SK-N-SH (cell line): ENCODE data around the gene PRR16. TPM values are rescaled to one million over a fixed set of nuclear protein-coding genes. Genes with fewer than 3 reads are reported as not detected.

Experiments
- CTCF ChIA-PET: fragments of 300-600, 350-600 bp; formaldehyde crosslinking; extraction: SDS; loops from one replicate; lab custom pipeline; 2021; lab: Yijun Ruan, JAX
- POLR2A ChIA-PET: fragments of 350-600 bp; sonication (Branson Sonifier 250); formaldehyde crosslinking; extraction: SDS; loops from one replicate; lab custom pipeline; 2020; ENCODE audit warnings: antibody characterized with exemption, inconsistent platforms; lab: Yijun Ruan, JAX
- DNase-seq: peaks from one replicate; pipeline ENCODE4 v3.0.0; 2012
- H2AFZ ChIP-seq: fragments of 200-600 bp; sonication (generic); 2 replicates; pipeline ENCODE4 v1.8.1; 2016; ENCODE audit warnings: antibody characterized with exemption, mild to moderate bottlenecking, low read depth
- H3F3A ChIP-seq: fragments of 200-600 bp; sonication (generic); replicated peaks from 2 replicates; pipeline ENCODE3; 2016; ENCODE audit warnings: antibody characterized with exemption, mild to moderate bottlenecking; ENCODE audit not compliant: insufficient read depth
- H3K27ac ChIP-seq, 2 experiments: fragments of 200-500 bp in 1 of 2; fragments of 200-600 bp in 1 of 2; sonication (Bioruptor generic) in 1 of 2; sonication (generic), shearing (Covaris generic) in 1 of 2; 2 replicates each; pipeline versions ENCODE4 v1.5.1 to v1.6.1; 2014 to 2016; ENCODE audit warnings: low read depth in 2 of 2, inconsistent platforms in 1 of 2, low read length in 1 of 2, mild to moderate bottlenecking in 1 of 2, mixed read lengths in 1 of 2
- H3K27me3 ChIP-seq: fragments of 200-600 bp; sonication (generic), shearing (Covaris generic); 2 replicates; pipeline ENCODE4 v1.6.1; 2016; ENCODE audit warnings: mixed run types; ENCODE audit not compliant: insufficient read depth
- H3K36me3 ChIP-seq, 2 experiments: fragments of 200-500 bp in 1 of 2; fragments of 200-600 bp in 1 of 2; sonication (Bioruptor generic) in 1 of 2; sonication (generic) in 1 of 2; replicated peaks in 1 of 2; 2 replicates each; pipeline versions ENCODE3 to v1.5.1; 2014 to 2016; ENCODE audit warnings: low read length in 1 of 2, mild to moderate bottlenecking in 1 of 2; ENCODE audit not compliant: insufficient read depth in 2 of 2, control insufficient read depth in 1 of 2
- H3K4me1 ChIP-seq, 2 experiments: fragments of 200-500 bp in 1 of 2; fragments of 200-600 bp in 1 of 2; sonication (Bioruptor generic) in 1 of 2; sonication (generic), shearing (Covaris generic) in 1 of 2; 2 replicates each; pipeline versions ENCODE4 v1.5.1 to v1.6.1; 2014 to 2016; ENCODE audit warnings: low read depth in 1 of 2, low read length in 1 of 2, mixed run types in 1 of 2; ENCODE audit not compliant: insufficient read depth in 2 of 2, control insufficient read depth in 1 of 2
- H3K4me2 ChIP-seq: fragments of 200-600 bp; sonication (generic), shearing (Covaris generic); 2 replicates; pipeline ENCODE4 v1.6.1; 2017; ENCODE audit warnings: mixed run types
- H3K4me3 ChIP-seq, 2 experiments: fragments of 200-500 bp in 1 of 2; fragments of 200-600 bp in 1 of 2; sonication (Bioruptor generic) in 1 of 2; sonication (generic), shearing (Covaris generic) in 1 of 2; 2 replicates each; pipeline versions ENCODE4 v1.5.1 to v1.8.1; 2014 to 2016; ENCODE audit warnings: low read depth in 2 of 2, inconsistent platforms in 1 of 2, low read length in 1 of 2, mild to moderate bottlenecking in 1 of 2, mixed read lengths in 1 of 2, moderate library complexity in 1 of 2
- H3K79me2 ChIP-seq: fragments of 200-600 bp; sonication (generic); 2 replicates; pipeline ENCODE4 v1.8.1; 2017; ENCODE audit warnings: mild to moderate bottlenecking; ENCODE audit not compliant: insufficient read depth
- H3K9ac ChIP-seq: fragments of 200-600 bp; sonication (generic); 2 replicates; pipeline ENCODE4 v1.6.1; 2017; ENCODE audit warnings: mixed run types
- H3K9me2 ChIP-seq: fragments of 200-600 bp; sonication (generic); 2 replicates; pipeline ENCODE4 v1.6.1; 2017; ENCODE audit warnings: mixed run types
- H3K9me3 ChIP-seq: fragments of 200-600 bp; sonication (generic); 2 replicates; pipeline ENCODE4 v1.6.1; 2017; ENCODE audit warnings: mixed run types, mild to moderate bottlenecking, moderate library complexity
- H4K20me1 ChIP-seq: fragments of 200-600 bp; sonication (generic); 2 replicates; pipeline ENCODE4 v1.6.1; 2017; ENCODE audit warnings: mild to moderate bottlenecking, mixed run types; ENCODE audit not compliant: insufficient read depth
- CHD2 ChIP-seq: fragments of 150-350 bp; IDR thresholded peaks from 2 replicates; pipeline ENCODE4 v1.6.1; 2018; ENCODE audit warnings: low read length; ENCODE audit not compliant: partially characterized antibody
- ELF1 ChIP-seq: IDR thresholded peaks from 2 replicates; pipeline ENCODE4 v1.4.0; 2012
- EP300 ChIP-seq, 2 experiments: IDR thresholded peaks; 2 replicates each; pipeline versions ENCODE4 v1.4.0 to v1.6.1; 2012; ENCODE audit warnings: borderline replicate concordance in 1 of 2, low read depth in 1 of 2, low read length in 1 of 2
- EZH2phosphoT487 ChIP-seq: fragments of 200-600 bp; sonication (generic); IDR thresholded peaks from 2 replicates; pipeline ENCODE4 v1.6.1; 2017; ENCODE audit warnings: low read depth, mixed run types, mild to moderate bottlenecking, antibody characterized with exemption, moderate library complexity, borderline replicate concordance
- FOXM1 ChIP-seq: IDR thresholded peaks from 2 replicates; pipeline ENCODE4 v1.4.0; 2012; ENCODE audit warnings: low read depth, mild to moderate bottlenecking
- GABPA ChIP-seq: IDR thresholded peaks from 2 replicates; pipeline ENCODE4 v1.4.0; 2012; ENCODE audit warnings: low read depth, mild to moderate bottlenecking
- GATA2 ChIP-seq: sonication (generic); formaldehyde crosslinking; IDR thresholded peaks from 2 replicates; pipeline ENCODE4 v1.5.0; 2020; ENCODE audit warnings: mild to moderate bottlenecking, missing genetic modification reagents
- IRF3 ChIP-seq: fragments of 150-350 bp; IDR thresholded peaks from 2 replicates; pipeline ENCODE4 v1.6.1; 2016; ENCODE audit warnings: mild to moderate bottlenecking, low read depth, low read length
- JUND ChIP-seq: IDR thresholded peaks from 2 replicates; pipeline ENCODE4 v1.4.0; 2012
- MAX ChIP-seq: IDR thresholded peaks from 2 replicates; pipeline ENCODE4 v1.4.0; 2012; ENCODE audit warnings: low read depth
- MEF2A ChIP-seq: IDR thresholded peaks from 2 replicates; pipeline ENCODE4 v1.4.0; 2012; ENCODE audit warnings: low read depth, borderline replicate concordance
- NFIC ChIP-seq: IDR thresholded peaks from 2 replicates; pipeline ENCODE4 v1.4.0; 2012; ENCODE audit warnings: borderline replicate concordance
- NRF1 ChIP-seq: IDR thresholded peaks from 2 replicates; pipeline ENCODE4 v1.6.1; 2012; ENCODE audit warnings: low read depth, mild to moderate bottlenecking, low read length
- PBX3 ChIP-seq: IDR thresholded peaks from 2 replicates; pipeline ENCODE4; 2012
- POLR2AphosphoS5 ChIP-seq: IDR thresholded peaks from 2 replicates; pipeline ENCODE4 v1.6.1; 2012; ENCODE audit warnings: low read depth, low read length
- RAD21 ChIP-seq: IDR thresholded peaks from 2 replicates; pipeline ENCODE4 v1.6.1; 2012; ENCODE audit warnings: mild to moderate bottlenecking, low read length
- RCOR1 ChIP-seq: fragments of 150-350 bp; IDR thresholded peaks from 2 replicates; pipeline ENCODE4 v1.6.1; 2017; ENCODE audit warnings: antibody characterized with exemption, low read length
- RXRA ChIP-seq: IDR thresholded peaks from 2 replicates; pipeline ENCODE4 v1.4.0; 2012; ENCODE audit warnings: low read depth, mild to moderate bottlenecking, borderline replicate concordance
- SMC3 ChIP-seq: IDR thresholded peaks from 2 replicates; pipeline ENCODE4 v1.6.1; 2012; ENCODE audit warnings: low read depth, low read length, improper control_type of control experiment
- TEAD4 ChIP-seq: IDR thresholded peaks from 2 replicates; pipeline ENCODE4 v1.4.0; 2012; ENCODE audit warnings: mild to moderate bottlenecking, borderline replicate concordance; ENCODE audit not compliant: insufficient read depth
- USF1 ChIP-seq: IDR thresholded peaks from 2 replicates; pipeline ENCODE4 v1.4.0; 2012; ENCODE audit warnings: low read depth, borderline replicate concordance
- USF2 ChIP-seq: fragments of 150-350 bp; IDR thresholded peaks from 2 replicates; pipeline ENCODE4 v1.6.1; 2017; ENCODE audit warnings: antibody characterized with exemption, low read length, low read depth, borderline replicate concordance
- YY1 ChIP-seq: IDR thresholded peaks from 2 replicates; pipeline ENCODE4 v1.4.0; 2012; ENCODE audit warnings: low read depth, mild to moderate bottlenecking
- ZBTB33 ChIP-seq: IDR thresholded peaks from 2 replicates; pipeline ENCODE4 v1.4.0; 2012; ENCODE audit warnings: low read depth, borderline replicate concordance
- WGBS: methylation state at CpG from one replicate; pipeline ENCODE4 v1.1.6; 2017; ENCODE audit warnings: low lambda C conversion rate; 5-methylcytosine and 5-hydroxymethylcytosine counted together
- polyA plus RNA-seq, 3 experiments: library from polyadenylated mRNA; depleted of rRNA; stranded (reverse); fragments of >200 nt; gene quantifications; 2 replicates each; pipeline ENCODE4 v1.2.3, GENCODE V29; 2012

The PRR16 gene
- polyA plus RNA-seq, 1 of the 3 experiments (the other 2 are of a cell fraction), result 26.7 TPM

GRCh38 chr5:120461251-120461650, 2.8 kb upstream of the PRR16 start (continued):
- TF ChIP-seq IRF3 (no peak), CHD2 (no peak), SMC3 (no peak), MAX (no peak), ELF1 (no peak), POLR2AphosphoS5 (no peak)

- Histone ChIP-seq H3K9me2 (no peaks in the 10 kb centered on the region), H3F3A (peaks cover 4% of the 10 kb centered on the region), H3K27me3 (no peaks in the 10 kb centered on the region), H3K4me1 (peaks cover 4 to 11% of the 10 kb centered on the region in 2 experiments; a peak in 3 of 4 replicates), H3K4me2 (peak overlapping the region; percentile 87), H3K79me2 (peaks cover 43% of the 10 kb centered on the region), H2AFZ (peak overlapping the region; percentile 95), H3K9me3 (no peaks in the 10 kb centered on the region), H3K4me3 (peak overlapping the region in 1 of 2 experiments; percentile 98; a peak in 1 of 4 replicates), H3K36me3 (no peaks in the 10 kb centered on the region), H4K20me1 (no peaks in the 10 kb centered on the region), H3K27ac (peak overlapping the region in 1 of 2 experiments; percentile 72; a peak in 1 of 4 replicates), H3K9ac (0 out of 2 replicates have a peak overlapping the region, but pooled peaks have one; percentile 61)
- ChIA-PET CTCF (interaction anchor here (1.0 to 1.2 kb wide), 2 partner anchors 65 to 340 kb away, joined by 3 to 4 read pairs; no protein-coding TSS in a partner anchor), POLR2A (interaction anchor here (0.7 kb wide), 2 partner anchors 53 to 514 kb away, joined by 3 read pairs; no protein-coding TSS in a partner anchor)
- no peak for TF ChIP-seq CHD2
- TF ChIP-seq RCOR1, result no peak
- TF ChIP-seq EP300 (IDR thresholded peaks at IDR 0.05; ENCODE audit: borderline replicate concordance in 1 of 2, low read depth in 1 of 2, low read length in 1 of 2), result no peak
- no peak for TF ChIP-seq GATA2 (CRISPR knock-in tag)
- TF ChIP-seq JUND, result no peak
- TF ChIP-seq RAD21, result no peak
- no peak for TF ChIP-seq EZH2phosphoT487
- no peak for TF ChIP-seq YY1
- no peak for TF ChIP-seq TEAD4
- TF ChIP-seq PBX3, result no peak
- no peak for TF ChIP-seq NRF1
- no peak for TF ChIP-seq POLR2AphosphoS5
- no peak for TF ChIP-seq MEF2A
- no peak for TF ChIP-seq USF2
- TF ChIP-seq RXRA, result no peak
- no peak for TF ChIP-seq NFIC
- TF ChIP-seq ZBTB33, result no peak
- TF ChIP-seq USF1, result no peak
- TF ChIP-seq FOXM1, result no peak
- TF ChIP-seq GABPA, result no peak
- no peak for DNase-seq
- WGBS, result 83% methylated on average over 5 of the region's 5 CpGs
These were observed 957 bp upstream of the PRR16 start for GRCh38 chr5:120463006-120463680.
